ENCODE results near the gene HLA-A.

- TF ChIP-seq, protein P1, sequence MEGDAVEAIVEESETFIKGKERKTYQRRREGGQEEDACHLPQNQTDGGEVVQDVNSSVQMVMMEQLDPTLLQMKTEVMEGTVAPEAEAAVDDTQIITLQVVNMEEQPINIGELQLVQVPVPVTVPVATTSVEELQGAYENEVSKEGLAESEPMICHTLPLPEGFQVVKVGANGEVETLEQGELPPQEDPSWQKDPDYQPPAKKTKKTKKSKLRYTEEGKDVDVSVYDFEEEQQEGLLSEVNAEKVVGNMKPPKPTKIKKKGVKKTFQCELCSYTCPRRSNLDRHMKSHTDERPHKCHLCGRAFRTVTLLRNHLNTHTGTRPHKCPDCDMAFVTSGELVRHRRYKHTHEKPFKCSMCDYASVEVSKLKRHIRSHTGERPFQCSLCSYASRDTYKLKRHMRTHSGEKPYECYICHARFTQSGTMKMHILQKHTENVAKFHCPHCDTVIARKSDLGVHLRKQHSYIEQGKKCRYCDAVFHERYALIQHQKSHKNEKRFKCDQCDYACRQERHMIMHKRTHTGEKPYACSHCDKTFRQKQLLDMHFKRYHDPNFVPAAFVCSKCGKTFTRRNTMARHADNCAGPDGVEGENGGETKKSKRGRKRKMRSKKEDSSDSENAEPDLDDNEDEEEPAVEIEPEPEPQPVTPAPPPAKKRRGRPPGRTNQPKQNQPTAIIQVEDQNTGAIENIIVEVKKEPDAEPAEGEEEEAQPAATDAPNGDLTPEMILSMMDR (IDR thresholded peaks at IDR 0.05), result no peak
- TF ChIP-seq POLR2A (IDR thresholded peaks at IDR 0.05), result no peak
Observed at GRCh38 chr6:29965873-29966601, 23.7 kb downstream of the HLA-A start.

Data from body of pancreas (tissue), 4 donors.